Measurements from ENCODE around the gene CLINT1.

CLINT1 gene

DNA sequence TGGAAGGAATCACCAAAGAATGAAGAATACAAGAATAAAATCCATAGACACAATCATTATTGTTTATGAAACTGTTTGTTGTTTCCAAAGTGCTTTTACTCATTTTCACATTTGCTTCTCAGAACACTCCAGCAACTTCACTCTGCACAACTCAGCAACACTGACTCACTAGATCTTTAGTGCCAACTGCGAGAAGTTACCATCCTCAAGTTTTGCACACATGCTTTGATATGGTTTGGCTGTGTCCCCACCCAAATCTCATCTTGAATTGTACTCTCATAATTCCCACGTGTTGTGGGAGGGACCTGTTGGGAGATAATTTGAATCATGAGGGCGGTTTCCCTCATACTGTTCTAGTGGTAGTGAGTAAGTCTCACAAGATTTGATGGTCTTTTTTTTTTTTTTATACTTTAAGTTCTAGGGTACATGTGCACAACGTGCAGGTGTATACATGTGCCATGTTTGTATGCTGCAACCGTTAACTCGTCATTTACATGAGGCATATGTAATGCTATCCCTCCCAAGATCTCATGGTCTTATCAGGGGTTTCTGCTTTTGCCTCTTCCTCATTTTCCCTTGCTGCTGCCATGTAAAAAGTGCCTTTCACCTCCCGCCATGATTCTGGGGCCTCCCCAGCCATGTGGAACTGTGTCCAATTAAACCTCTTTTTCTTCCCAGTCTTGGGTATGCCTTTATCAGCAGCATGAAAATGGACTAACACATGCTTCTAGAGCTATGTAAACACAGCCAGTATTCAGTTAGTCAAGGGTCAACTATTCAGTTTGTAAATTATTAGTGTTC is 36.9 kb downstream of the CLINT1 start:
- TF ChIP-seq CREB1 (IDR thresholded peaks at IDR 0.05; ENCODE audit: low read depth) (no peak), TCF12 (IDR thresholded peaks at IDR 0.05; ENCODE audit: low read depth) (no peak), FOXM1 (IDR thresholded peaks at IDR 0.05; ENCODE audit: borderline replicate concordance, low read depth) (no peak), EP300 (IDR thresholded peaks at IDR 0.05; ENCODE audit: borderline replicate concordance) (no peak), TEAD4 (IDR thresholded peaks at IDR 0.05) (no peak), YY1 (IDR thresholded peaks at IDR 0.05; ENCODE audit: low read depth) (no peak), RAD21 (IDR thresholded peaks at IDR 0.05; ENCODE audit: low read depth) (no peak), NFIC (IDR thresholded peaks at IDR 0.05) (no peak), ZBTB7A (IDR thresholded peaks at IDR 0.05; ENCODE audit: low read depth) (no peak), EGR1 (IDR thresholded peaks at IDR 0.05) (no peak), TAF1 (IDR thresholded peaks at IDR 0.05; ENCODE audit: low read depth) (no peak)
- TF ChIP-seq, protein P1, sequence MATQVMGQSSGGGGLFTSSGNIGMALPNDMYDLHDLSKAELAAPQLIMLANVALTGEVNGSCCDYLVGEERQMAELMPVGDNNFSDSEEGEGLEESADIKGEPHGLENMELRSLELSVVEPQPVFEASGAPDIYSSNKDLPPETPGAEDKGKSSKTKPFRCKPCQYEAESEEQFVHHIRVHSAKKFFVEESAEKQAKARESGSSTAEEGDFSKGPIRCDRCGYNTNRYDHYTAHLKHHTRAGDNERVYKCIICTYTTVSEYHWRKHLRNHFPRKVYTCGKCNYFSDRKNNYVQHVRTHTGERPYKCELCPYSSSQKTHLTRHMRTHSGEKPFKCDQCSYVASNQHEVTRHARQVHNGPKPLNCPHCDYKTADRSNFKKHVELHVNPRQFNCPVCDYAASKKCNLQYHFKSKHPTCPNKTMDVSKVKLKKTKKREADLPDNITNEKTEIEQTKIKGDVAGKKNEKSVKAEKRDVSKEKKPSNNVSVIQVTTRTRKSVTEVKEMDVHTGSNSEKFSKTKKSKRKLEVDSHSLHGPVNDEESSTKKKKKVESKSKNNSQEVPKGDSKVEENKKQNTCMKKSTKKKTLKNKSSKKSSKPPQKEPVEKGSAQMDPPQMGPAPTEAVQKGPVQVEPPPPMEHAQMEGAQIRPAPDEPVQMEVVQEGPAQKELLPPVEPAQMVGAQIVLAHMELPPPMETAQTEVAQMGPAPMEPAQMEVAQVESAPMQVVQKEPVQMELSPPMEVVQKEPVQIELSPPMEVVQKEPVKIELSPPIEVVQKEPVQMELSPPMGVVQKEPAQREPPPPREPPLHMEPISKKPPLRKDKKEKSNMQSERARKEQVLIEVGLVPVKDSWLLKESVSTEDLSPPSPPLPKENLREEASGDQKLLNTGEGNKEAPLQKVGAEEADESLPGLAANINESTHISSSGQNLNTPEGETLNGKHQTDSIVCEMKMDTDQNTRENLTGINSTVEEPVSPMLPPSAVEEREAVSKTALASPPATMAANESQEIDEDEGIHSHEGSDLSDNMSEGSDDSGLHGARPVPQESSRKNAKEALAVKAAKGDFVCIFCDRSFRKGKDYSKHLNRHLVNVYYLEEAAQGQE (IDR thresholded peaks at IDR 0.05; ENCODE audit: low read depth): no peak
- TF ChIP-seq, protein P2, sequence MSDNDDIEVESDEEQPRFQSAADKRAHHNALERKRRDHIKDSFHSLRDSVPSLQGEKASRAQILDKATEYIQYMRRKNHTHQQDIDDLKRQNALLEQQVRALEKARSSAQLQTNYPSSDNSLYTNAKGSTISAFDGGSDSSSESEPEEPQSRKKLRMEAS (IDR thresholded peaks at IDR 0.05): no peak

DNA sequence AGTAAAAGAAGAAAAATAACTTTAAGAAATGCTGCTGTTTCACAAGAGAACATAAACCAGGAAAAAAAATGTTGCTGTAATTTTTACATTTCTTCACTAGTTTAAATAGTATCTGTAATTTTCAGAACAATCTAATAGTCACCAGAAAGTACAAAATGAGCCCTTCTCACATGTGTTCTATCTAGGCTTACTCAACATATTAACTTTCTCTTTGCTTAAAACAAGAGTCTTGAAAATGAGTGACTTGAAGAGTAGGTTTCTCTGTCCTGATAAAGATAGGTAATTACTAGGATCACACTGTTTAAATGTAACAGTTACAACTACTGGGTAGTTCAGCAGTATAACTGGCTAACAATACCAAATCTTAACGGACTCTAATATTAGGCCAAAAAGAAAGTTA is 37.5 kb downstream of the CLINT1 start:
- no peak for TF ChIP-seq TEAD4 (IDR thresholded peaks at IDR 0.05)
- TF ChIP-seq TAF1 (IDR thresholded peaks at IDR 0.05; ENCODE audit: low read depth): no peak
- no peak for TF ChIP-seq RAD21 (IDR thresholded peaks at IDR 0.05; ENCODE audit: low read depth)
- TF ChIP-seq ZBTB7A (IDR thresholded peaks at IDR 0.05; ENCODE audit: low read depth): no peak
- TF ChIP-seq, protein P3, sequence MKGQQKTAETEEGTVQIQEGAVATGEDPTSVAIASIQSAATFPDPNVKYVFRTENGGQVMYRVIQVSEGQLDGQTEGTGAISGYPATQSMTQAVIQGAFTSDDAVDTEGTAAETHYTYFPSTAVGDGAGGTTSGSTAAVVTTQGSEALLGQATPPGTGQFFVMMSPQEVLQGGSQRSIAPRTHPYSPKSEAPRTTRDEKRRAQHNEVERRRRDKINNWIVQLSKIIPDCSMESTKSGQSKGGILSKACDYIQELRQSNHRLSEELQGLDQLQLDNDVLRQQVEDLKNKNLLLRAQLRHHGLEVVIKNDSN (IDR thresholded peaks at IDR 0.05): no peak

DNA sequence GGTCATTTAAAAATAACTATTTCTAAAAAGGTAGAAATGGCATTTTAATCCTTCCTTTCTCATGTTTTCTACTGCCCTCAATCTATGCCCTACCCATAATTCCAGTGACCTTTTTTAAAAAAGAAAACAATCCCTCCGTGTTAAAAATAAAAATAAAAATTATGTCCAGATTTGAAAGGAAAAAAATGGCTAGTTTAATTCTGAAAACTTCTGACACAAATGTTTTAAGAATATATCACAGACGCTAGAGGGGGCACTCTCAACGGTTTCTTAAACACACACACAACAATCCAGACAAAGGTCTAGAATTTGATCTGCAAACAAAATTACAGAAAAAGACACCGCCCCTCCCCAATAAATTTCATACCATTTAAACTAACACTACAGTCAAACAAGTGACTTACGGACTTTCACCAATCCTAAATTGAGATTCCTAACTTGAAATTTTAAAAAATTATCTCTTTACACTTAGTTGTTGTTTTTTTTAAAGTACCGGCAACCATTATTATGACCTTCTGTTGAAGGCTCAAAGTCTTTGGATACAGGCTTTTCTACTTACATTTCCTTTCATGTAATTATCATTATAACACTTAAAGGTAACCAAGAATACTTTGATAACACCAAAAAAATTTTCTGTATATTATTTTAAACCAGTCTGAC is 38.2 kb downstream of the CLINT1 start:
- TF ChIP-seq CEBPB (IDR thresholded peaks at IDR 0.05) (no peak), RAD21 (IDR thresholded peaks at IDR 0.05; ENCODE audit: low read depth) (peak; percentile 49), CREB1 (IDR thresholded peaks at IDR 0.05; ENCODE audit: low read depth) (no peak), EGR1 (IDR thresholded peaks at IDR 0.05) (no peak), EP300 (IDR thresholded peaks at IDR 0.05; ENCODE audit: borderline replicate concordance) (no peak)

DNA sequence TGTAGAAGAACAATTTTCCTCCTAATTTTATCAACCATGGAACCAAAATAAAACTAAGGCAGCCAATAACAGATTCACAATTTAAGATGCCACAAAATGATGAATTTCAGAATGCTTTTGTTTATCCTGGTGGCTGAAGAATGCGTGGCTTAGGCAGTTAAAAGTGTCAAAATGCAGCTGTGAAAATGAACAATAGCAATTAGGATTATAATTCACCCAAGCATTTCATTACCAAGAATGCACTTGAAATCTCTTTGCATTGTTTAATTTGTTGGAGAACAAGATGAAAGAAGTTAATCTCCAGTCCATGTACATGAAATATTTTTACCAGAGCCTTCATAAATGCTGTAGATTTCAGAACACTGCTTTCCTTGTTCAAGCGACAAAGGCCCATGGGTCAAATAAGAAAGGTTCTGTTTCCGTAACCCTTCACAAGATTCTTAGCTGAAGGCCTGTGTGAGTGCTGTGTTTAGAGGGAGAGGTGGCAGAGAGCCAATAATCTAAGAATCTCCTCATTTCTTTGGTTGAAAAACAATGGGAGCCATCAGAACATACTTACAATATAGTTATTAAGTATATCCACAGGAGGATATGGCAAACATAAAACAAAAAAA is 39.3 kb downstream of the CLINT1 start:
- TF ChIP-seq YY1 (IDR thresholded peaks at IDR 0.05; ENCODE audit: low read depth) (no peak), NFIC (IDR thresholded peaks at IDR 0.05) (peak; percentile 40; the same call in 1 of the 2 replicates), RAD21 (IDR thresholded peaks at IDR 0.05; ENCODE audit: low read depth) (no peak), EGR1 (IDR thresholded peaks at IDR 0.05) (no peak), TEAD4 (IDR thresholded peaks at IDR 0.05) (peak; percentile 31; the same call in 1 of the 2 replicates)

DNA sequence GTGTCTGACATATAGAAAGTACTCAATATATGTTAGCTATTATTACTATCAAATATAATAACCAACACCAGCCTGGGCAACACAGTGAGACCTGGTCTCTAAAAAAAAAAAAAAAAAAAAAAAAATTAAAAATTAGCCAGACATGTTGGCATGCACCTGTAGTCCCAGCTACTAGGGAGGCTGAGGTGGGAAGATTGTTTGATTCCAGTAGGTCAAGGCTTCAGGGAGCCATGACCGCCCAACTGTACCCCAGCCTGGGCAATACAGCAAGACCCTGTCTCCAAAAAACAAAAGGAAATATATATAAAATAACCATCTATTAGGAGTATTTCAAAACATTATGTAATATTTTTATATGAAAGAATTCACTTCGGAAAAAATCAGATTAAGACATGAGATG is 40.6 kb downstream of the CLINT1 start:
- TF ChIP-seq TAF1 (IDR thresholded peaks at IDR 0.05; ENCODE audit: low read depth) (no peak), ZBTB7A (IDR thresholded peaks at IDR 0.05; ENCODE audit: low read depth) (no peak), TCF12 (IDR thresholded peaks at IDR 0.05; ENCODE audit: low read depth) (no peak), EP300 (IDR thresholded peaks at IDR 0.05; ENCODE audit: borderline replicate concordance) (no peak)
- TF ChIP-seq, protein P1 (IDR thresholded peaks at IDR 0.05; ENCODE audit: low read depth): no peak
- TF ChIP-seq, protein P3 (IDR thresholded peaks at IDR 0.05): no peak
- TF ChIP-seq, protein P2 (IDR thresholded peaks at IDR 0.05): no peak

DNA sequence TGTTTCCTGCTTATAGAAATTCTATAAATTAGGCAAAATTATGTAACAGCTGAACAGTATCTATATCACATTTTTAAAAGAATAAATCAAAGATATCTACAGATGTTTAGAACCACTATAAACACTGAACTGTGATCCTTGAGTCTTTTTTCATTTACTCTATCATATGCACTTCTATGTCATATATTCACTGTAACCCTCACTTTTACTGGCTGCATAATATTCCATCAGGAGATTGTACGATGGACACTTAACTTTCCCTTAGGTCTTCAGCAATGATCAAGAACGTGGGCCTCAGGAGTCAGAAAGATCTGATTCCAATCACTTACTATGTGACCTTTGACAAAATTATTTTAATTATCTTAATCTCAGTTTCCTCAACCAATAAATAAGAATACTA is 41.0 kb downstream of the CLINT1 start:
- no peak for TF ChIP-seq EGR1 (IDR thresholded peaks at IDR 0.05)
- no peak for TF ChIP-seq CEBPB (IDR thresholded peaks at IDR 0.05)
- no peak for TF ChIP-seq ZBTB7A (IDR thresholded peaks at IDR 0.05; ENCODE audit: low read depth)
- no peak for TF ChIP-seq TAF1 (IDR thresholded peaks at IDR 0.05; ENCODE audit: low read depth)
- TF ChIP-seq YY1 (IDR thresholded peaks at IDR 0.05; ENCODE audit: low read depth): no peak
- TF ChIP-seq, protein P1 (IDR thresholded peaks at IDR 0.05; ENCODE audit: low read depth): no peak
- TF ChIP-seq FOXM1 (IDR thresholded peaks at IDR 0.05; ENCODE audit: borderline replicate concordance, low read depth): no peak
- TF ChIP-seq NFIC (IDR thresholded peaks at IDR 0.05): no peak
